Measurements from ENCODE around the gene GATB. TPM values are rescaled to one million over a fixed set of nuclear protein-coding genes. Genes with fewer than 3 reads are reported as not detected.

The GATB gene
- polyA plus RNA-seq, 3 donors: 5.5 to 12.2 (median 9.0) TPM

GRCh38 chr4:151688003-151688784, 72.6 kb downstream of the GATB start:
- H3K4me2 ChIP-seq (replicated peaks; ENCODE audit: extremely low read depth, low read length, poor library complexity, severe bottlenecking): no peak overlapping the region
- H3K36me3 ChIP-seq (replicated peaks in 1 of 2; ENCODE audit: control insufficient read depth in 1 of 2, insufficient read depth in 2 of 2, low read length in 2 of 2): peaks cover 7 to 22% of the 10 kb centered on the region in 2 donors
- 93% methylated on average over 13 of the region's 14 CpGs for WGBS (ENCODE audit: insufficient coverage)
- intact Hi-C loops (cut with micrococcal nuclease): no loop called here
- H3K27ac ChIP-seq (ENCODE audit: low read depth in 1 of 2, low read length in 2 of 2): no peak overlapping the region
- no peak for DNase-seq
- H4K20me1 ChIP-seq (ENCODE audit: insufficient read depth, low read length): no peaks in the 10 kb centered on the region
- no peak overlapping the region for H3K4me3 Mint-ChIP-seq
- peaks cover 1% of the 10 kb centered on the region for H3K4me1 Mint-ChIP-seq
- no peaks in the 10 kb centered on the region for H3K27me3 ChIP-seq (ENCODE audit: control insufficient read depth in 2 of 2, insufficient read depth in 2 of 2, low read length in 2 of 2)
- no peaks in the 10 kb centered on the region for H3K9me3 ChIP-seq (replicated peaks in 1 of 2; ENCODE audit: control insufficient read depth in 1 of 2, insufficient read depth in 1 of 2, low read length in 2 of 2)
- no peak for TF ChIP-seq CTCF (IDR thresholded peaks at IDR 0.05)
- H3K27me3 Mint-ChIP-seq (ENCODE audit: low read depth in 3 of 3): peaks cover 0 to 4% (median 0%) of the 10 kb centered on the region in 3 donors
- peaks cover 36 to 55% of the 10 kb centered on the region in 2 donors for H3K36me3 Mint-ChIP-seq
- no peaks in the 10 kb centered on the region for H3K79me2 ChIP-seq (ENCODE audit: insufficient read depth, low read length)
- no peak overlapping the region for H2AFZ ChIP-seq (ENCODE audit: insufficient read depth, low read depth, low read length, poor library complexity, severe bottlenecking)
- no peaks in the 10 kb centered on the region for H3K4me1 ChIP-seq (ENCODE audit: control insufficient read depth in 1 of 2, insufficient read depth in 2 of 2, low read length in 2 of 2)
- peak overlapping the region in 1 of 7 donors; percentile 45 for H3K27ac Mint-ChIP-seq
- H3K9ac ChIP-seq (ENCODE audit: insufficient read depth, low read length, poor library complexity, severe bottlenecking): no peak overlapping the region
- no peak overlapping the region for H3K4me3 ChIP-seq (replicated peaks in 1 of 3; ENCODE audit: low read depth in 2 of 3, low read length in 3 of 3)
- H3K9me3 Mint-ChIP-seq: no peaks in the 10 kb centered on the region

DNA sequence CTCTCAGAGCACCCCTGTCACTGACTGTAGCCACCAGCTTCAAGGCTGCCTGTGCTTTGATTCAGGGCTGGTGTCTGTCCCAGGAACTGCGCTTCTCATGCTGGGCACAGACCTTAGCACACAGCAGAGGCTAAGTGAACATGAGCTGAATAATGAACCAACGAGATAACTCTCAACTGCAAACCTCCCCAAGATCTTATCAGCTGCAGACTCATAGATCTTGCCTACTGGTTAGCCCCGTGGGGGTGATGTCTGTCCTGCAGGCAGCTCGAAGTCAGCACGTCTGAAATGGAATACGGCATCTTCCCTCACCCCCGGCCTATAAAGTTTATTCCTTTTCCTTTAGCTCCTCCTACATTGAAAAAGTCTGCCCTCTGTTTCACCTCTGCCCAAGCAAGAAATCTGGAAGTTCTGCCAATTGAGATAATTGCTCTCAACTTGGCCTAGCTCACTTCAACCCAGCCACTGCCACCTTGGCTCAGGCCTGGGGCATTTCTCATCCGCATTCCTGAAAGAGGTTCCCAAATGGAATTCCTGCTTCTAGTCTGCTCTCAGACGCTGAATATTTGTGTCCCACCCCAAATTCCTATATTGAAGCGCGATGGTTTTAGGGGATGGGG, 73.7 kb downstream of the GATB start:
- Mint-ChIP-seq H3K27ac (peak overlapping the region in 2 of 7 donors; percentile 33 to 47), H3K27me3 (ENCODE audit: low read depth in 3 of 3) (peaks cover 0 to 2% (median 1%) of the 10 kb centered on the region in 3 donors), H3K4me1 (peaks cover 1% of the 10 kb centered on the region), H3K4me3 (no peak overlapping the region), H3K9me3 (no peaks in the 10 kb centered on the region), H3K36me3 (peaks cover 46 to 61% of the 10 kb centered on the region in 2 donors)
- no peak for TF ChIP-seq CTCF (IDR thresholded peaks at IDR 0.05)
- intact Hi-C loops (cut with micrococcal nuclease): no loop called here
- Histone ChIP-seq H3K27me3 (ENCODE audit: control insufficient read depth in 2 of 2, insufficient read depth in 2 of 2, low read length in 2 of 2) (no peaks in the 10 kb centered on the region), H4K20me1 (ENCODE audit: insufficient read depth, low read length) (no peaks in the 10 kb centered on the region), H3K4me2 (replicated peaks; ENCODE audit: extremely low read depth, low read length, poor library complexity, severe bottlenecking) (no peak overlapping the region), H3K79me2 (ENCODE audit: insufficient read depth, low read length) (no peaks in the 10 kb centered on the region), H2AFZ (ENCODE audit: insufficient read depth, low read depth, low read length, poor library complexity, severe bottlenecking) (no peak overlapping the region), H3K9ac (ENCODE audit: insufficient read depth, low read length, poor library complexity, severe bottlenecking) (no peak overlapping the region), H3K4me1 (ENCODE audit: control insufficient read depth in 1 of 2, insufficient read depth in 2 of 2, low read length in 2 of 2) (no peaks in the 10 kb centered on the region), H3K27ac (ENCODE audit: low read depth in 1 of 2, low read length in 2 of 2) (no peak overlapping the region), H3K36me3 (replicated peaks in 1 of 2; ENCODE audit: control insufficient read depth in 1 of 2, insufficient read depth in 2 of 2, low read length in 2 of 2) (peaks cover 7 to 28% of the 10 kb centered on the region in 2 donors), H3K9me3 (replicated peaks in 1 of 2; ENCODE audit: control insufficient read depth in 1 of 2, insufficient read depth in 1 of 2, low read length in 2 of 2) (no peaks in the 10 kb centered on the region), H3K4me3 (replicated peaks in 1 of 3; ENCODE audit: low read depth in 2 of 3, low read length in 3 of 3) (no peak overlapping the region)
- WGBS (ENCODE audit: insufficient coverage): 97% methylated on average over 7 of the region's 11 CpGs
- no peak for DNase-seq

Data from CD14-positive monocyte (primary cell).